GM23338 (cell line): Measurements from ENCODE around the gene PTK6. TPM values are rescaled to one million over a fixed set of nuclear protein-coding genes. Genes with fewer than 3 reads are reported as not detected.

Experiments
- ATAC-seq: fragments of 200-7000 bp; cut with Tn5 transposase; 3 replicates; pipeline ENCODE4 v1.9.1; 2020
- DNase-seq: peaks from one replicate; pipeline ENCODE4 v3.0.0-alpha.2; 2015; ENCODE audit warnings: low spot score
- H2AFZ ChIP-seq: fragments of 200-600 bp; sonication (generic); 2 replicates; pipeline ENCODE4 v1.8.0; 2016; ENCODE audit warnings: antibody characterized with exemption, mild to moderate bottlenecking, moderate library complexity
- H3F3A ChIP-seq: fragments of 200-600 bp; sonication (generic); replicated peaks from 2 replicates; pipeline ENCODE4 v1.8.0; 2017; ENCODE audit warnings: antibody characterized with exemption, mixed run types, low read depth
- H3K27ac ChIP-seq: fragments of 200-600 bp; sonication (generic); 2 replicates; pipeline ENCODE4 v1.6.1; 2016; ENCODE audit warnings: low read depth
- H3K27me3 ChIP-seq: fragments of 200-600 bp; sonication (generic); 2 replicates; pipeline ENCODE4 v1.8.0; 2016; ENCODE audit warnings: mild to moderate bottlenecking, mixed run types, moderate library complexity; ENCODE audit not compliant: insufficient read depth
- H3K36me3 ChIP-seq: fragments of 200-600 bp; sonication (generic); 2 replicates; pipeline ENCODE4 v1.8.0; 2016; ENCODE audit warnings: mild to moderate bottlenecking; ENCODE audit not compliant: insufficient read depth
- H3K4me1 ChIP-seq: fragments of 200-600 bp; sonication (generic); 2 replicates; pipeline ENCODE4 v1.8.0; 2016; ENCODE audit warnings: mild to moderate bottlenecking, moderate library complexity; ENCODE audit not compliant: insufficient read depth
- H3K4me2 ChIP-seq: fragments of 200-600 bp; sonication (generic); 2 replicates; pipeline ENCODE4 v1.7.1; 2017; ENCODE audit warnings: mixed run types
- H3K4me3 ChIP-seq: fragments of 200-600 bp; sonication (generic); 2 replicates; pipeline ENCODE4 v1.6.1; 2016; ENCODE audit warnings: mixed run types
- H3K79me2 ChIP-seq: fragments of 200-600 bp; sonication (generic); replicated peaks from 2 replicates; pipeline ENCODE4 v1.8.0; 2017; ENCODE audit warnings: mild to moderate bottlenecking; ENCODE audit not compliant: insufficient read depth
- H3K9me2 ChIP-seq: fragments of 200-600 bp; sonication (generic); 2 replicates; pipeline ENCODE4 v1.8.0; 2017; ENCODE audit not compliant: insufficient read depth
- H4K20me1 ChIP-seq: fragments of 200-600 bp; sonication (generic); replicated peaks from 2 replicates; pipeline ENCODE4 v1.8.0; 2017; ENCODE audit warnings: mild to moderate bottlenecking; ENCODE audit not compliant: insufficient read depth
- H3K27ac Mint-ChIP-seq: 2 replicates; pipeline ENCODE4 v1.8.0; 2020; ENCODE audit warnings: inconsistent platforms, mild to moderate bottlenecking, moderate library complexity, mixed read lengths
- H3K27me3 Mint-ChIP-seq: 3 replicates; pipeline ENCODE4 v1.8.0; 2022; ENCODE audit warnings: low read depth, mild to moderate bottlenecking, moderate library complexity, mixed read lengths, inconsistent platforms; ENCODE audit not compliant: insufficient read depth, poor library complexity
- H3K36me3 Mint-ChIP-seq: 3 replicates; pipeline ENCODE4 v1.8.0; 2021; ENCODE audit warnings: low read depth, mild to moderate bottlenecking, inconsistent platforms, moderate library complexity, mixed read lengths
- H3K4me1 Mint-ChIP-seq: 3 replicates; pipeline ENCODE4 v1.8.0; 2020; ENCODE audit warnings: mild to moderate bottlenecking, inconsistent platforms, mixed read lengths
- H3K4me3 Mint-ChIP-seq: 3 replicates; pipeline ENCODE4 v1.8.0; 2021; ENCODE audit warnings: moderate library complexity, mild to moderate bottlenecking, inconsistent platforms, mixed read lengths
- H3K9me3 Mint-ChIP-seq: 3 replicates; pipeline ENCODE4 v1.8.0; 2020; ENCODE audit warnings: moderate library complexity, mild to moderate bottlenecking, inconsistent platforms, mixed read lengths
- CREB1 ChIP-seq: fragments of 250-450 bp; sonication (Bioruptor Pico); IDR thresholded peaks from 2 replicates; pipeline ENCODE4 v1.5.0; 2020; ENCODE audit warnings: low read depth, mild to moderate bottlenecking, moderate library complexity
- EZH2 ChIP-seq: fragments of 200-600 bp; sonication (generic); IDR thresholded peaks from one replicate; pipeline ENCODE4 v1.8.0; 2017; ENCODE audit warnings: antibody characterized with exemption, mild to moderate bottlenecking, low read depth; ENCODE audit not compliant: unreplicated experiment
- JUNB ChIP-seq: IDR thresholded peaks from one replicate; pipeline ENCODE4 v1.6.1; 2016; ENCODE audit warnings: antibody characterized with exemption; ENCODE audit not compliant: unreplicated experiment
- POLR2AphosphoS5 ChIP-seq: IDR thresholded peaks from 2 replicates; pipeline ENCODE4 v1.6.1; 2016; ENCODE audit warnings: antibody characterized with exemption, low read depth
- STAT1 ChIP-seq: IDR thresholded peaks from one replicate; pipeline ENCODE4 v1.6.1; 2016; ENCODE audit warnings: antibody characterized with exemption; ENCODE audit not compliant: unreplicated experiment
- ZNF331 ChIP-seq: fragments of 250-450 bp; sonication (Bioruptor Pico); IDR thresholded peaks from 2 replicates; pipeline ENCODE4 v1.5.0; 2020; ENCODE audit warnings: low read depth, mild to moderate bottlenecking, moderate library complexity
- polyA plus RNA-seq: library from polyadenylated mRNA; unstranded; fragments of >200 nt; fragmentation: Nextera tagmentation; extraction: Ambion mirVana; gene quantifications from 2 replicates; pipeline ENCODE4 v1.2.1, GENCODE V29; 2016
- total RNA-seq: library from RNA; depleted of rRNA; stranded (reverse); fragments of >200 nt; shearing (Covaris generic); gene quantifications from 2 replicates; pipeline ENCODE4 v1.2.3, GENCODE V29; 2014
- TF ChIP-seq, protein P1 (sequence below): IDR thresholded peaks from 2 replicates; pipeline ENCODE4 v1.6.1; 2016; ENCODE audit warnings: antibody characterized with exemption
- TF ChIP-seq, protein P2 (sequence below): IDR thresholded peaks from one replicate; pipeline ENCODE4 v1.6.1; 2018; ENCODE audit warnings: antibody characterized with exemption; ENCODE audit not compliant: unreplicated experiment
- TF ChIP-seq, protein P3 (sequence below), 2 experiments: fragments of 200-600 bp in 1 of 2; sonication (generic) in 1 of 2; conservative IDR thresholded peaks; 2 replicates each; pipeline versions ENCODE4 v1.5.1 to v1.6.1; 2016 to 2017; ENCODE audit warnings: antibody characterized with exemption in 2 of 2, low read depth in 2 of 2, mild to moderate bottlenecking in 2 of 2, moderate library complexity in 1 of 2

The PTK6 gene
- total and polyA plus RNA-seq, 2 experiments from 2014 or later, result 0.28 TPM; not detected in 1

DNA sequence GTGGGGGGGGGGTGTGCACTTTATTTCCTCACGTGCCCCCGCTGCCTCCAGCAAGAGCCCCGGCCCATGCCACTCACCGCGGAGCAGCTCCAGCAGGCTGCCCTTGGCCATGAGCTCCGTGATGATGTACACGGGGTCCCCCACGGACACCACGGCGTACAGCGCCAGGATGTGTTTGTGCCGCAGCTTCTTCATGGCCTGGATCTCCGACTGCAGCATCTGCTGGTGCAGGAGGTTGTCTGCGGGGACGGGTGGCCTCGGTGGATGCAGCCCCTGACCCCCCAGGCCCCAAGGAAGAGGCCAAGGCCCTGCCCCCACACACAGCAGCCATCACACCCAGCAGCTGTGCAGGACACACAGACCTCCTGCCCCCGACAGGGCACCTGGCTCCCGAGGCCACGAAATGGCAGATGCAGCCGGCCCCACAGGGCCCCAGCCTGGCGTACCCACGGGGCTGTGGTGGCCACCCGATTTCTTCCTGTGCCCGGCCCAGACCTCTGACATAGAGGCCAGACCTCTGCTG is 4.7 kb downstream of the PTK6 start (continued):
- TF ChIP-seq ZNF331, result no peak
- TF ChIP-seq, protein P1, sequence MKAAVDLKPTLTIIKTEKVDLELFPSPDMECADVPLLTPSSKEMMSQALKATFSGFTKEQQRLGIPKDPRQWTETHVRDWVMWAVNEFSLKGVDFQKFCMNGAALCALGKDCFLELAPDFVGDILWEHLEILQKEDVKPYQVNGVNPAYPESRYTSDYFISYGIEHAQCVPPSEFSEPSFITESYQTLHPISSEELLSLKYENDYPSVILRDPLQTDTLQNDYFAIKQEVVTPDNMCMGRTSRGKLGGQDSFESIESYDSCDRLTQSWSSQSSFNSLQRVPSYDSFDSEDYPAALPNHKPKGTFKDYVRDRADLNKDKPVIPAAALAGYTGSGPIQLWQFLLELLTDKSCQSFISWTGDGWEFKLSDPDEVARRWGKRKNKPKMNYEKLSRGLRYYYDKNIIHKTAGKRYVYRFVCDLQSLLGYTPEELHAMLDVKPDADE, result no peak
- no peak for TF ChIP-seq STAT1

DNA sequence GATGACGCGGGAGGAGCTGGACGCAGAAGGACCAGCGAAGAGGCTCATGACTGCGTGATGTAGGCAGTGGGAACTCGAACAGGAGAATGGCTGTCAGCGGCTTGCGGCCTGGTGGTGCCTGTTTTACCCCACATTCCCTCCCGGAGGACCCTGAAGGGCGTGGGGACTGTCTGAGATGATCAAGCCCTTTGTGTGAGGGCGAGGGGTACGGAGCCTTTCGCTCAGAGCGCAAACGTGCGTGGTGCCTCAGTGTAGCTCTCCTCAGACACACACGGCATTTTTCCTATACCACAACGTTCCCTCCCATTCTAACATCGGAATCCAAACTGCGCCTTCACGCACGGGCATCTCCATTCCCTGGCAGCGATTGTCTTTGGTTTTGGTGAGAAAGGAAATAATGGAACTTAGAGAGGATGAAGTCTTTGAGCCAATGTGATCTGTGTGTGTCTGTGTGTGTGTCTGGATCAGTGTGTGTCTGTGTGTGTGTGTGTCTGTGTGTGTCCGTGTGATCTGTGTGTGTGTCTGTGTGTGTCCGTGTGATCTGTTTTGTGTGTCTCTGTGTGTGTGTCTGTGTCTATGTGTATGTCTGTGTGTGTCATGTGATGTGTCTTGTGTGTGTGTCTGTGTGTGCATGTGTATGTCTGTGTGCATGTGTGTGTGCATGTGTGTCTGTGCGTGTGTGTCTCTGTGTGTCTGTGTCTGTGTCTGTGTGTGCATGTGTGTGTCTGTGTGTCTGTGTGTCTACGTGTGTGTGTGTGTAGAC is 5.3 kb downstream of the PTK6 start:
- no peak overlapping the region for H3K27ac Mint-ChIP-seq
- H4K20me1 ChIP-seq, result no peaks in the 10 kb centered on the region
- H3K4me2 ChIP-seq, result no peak overlapping the region
- no peak for ATAC-seq
- no peaks in the 10 kb centered on the region for H3K79me2 ChIP-seq
- no peak overlapping the region for H3K4me3 ChIP-seq
- H3K36me3 ChIP-seq, result no peaks in the 10 kb centered on the region
- peaks cover 5% of the 10 kb centered on the region; the same call in 2 of the 3 replicates for H3K4me1 Mint-ChIP-seq
- H3K36me3 Mint-ChIP-seq, result no peaks in the 10 kb centered on the region
- H3K9me3 Mint-ChIP-seq, result no peaks in the 10 kb centered on the region
- H3K27ac ChIP-seq, result no peak overlapping the region
- no peaks in the 10 kb centered on the region for H3K9me2 ChIP-seq
- no peak overlapping the region for H2AFZ ChIP-seq
- H3F3A ChIP-seq, result peaks cover 7% of the 10 kb centered on the region; the same call in 1 of the 2 replicates
- H3K27me3 Mint-ChIP-seq, result peaks cover 11% of the 10 kb centered on the region
- H3K4me3 Mint-ChIP-seq, result no peak overlapping the region
- no peaks in the 10 kb centered on the region for H3K4me1 ChIP-seq
- DNase-seq, result no peak
- H3K27me3 ChIP-seq, result no peaks in the 10 kb centered on the region
- TF ChIP-seq JUNB (no peak), EZH2 (no peak), STAT1 (no peak), CREB1 (CRISPR knock-in tag) (no peak)
- TF ChIP-seq, protein P2, sequence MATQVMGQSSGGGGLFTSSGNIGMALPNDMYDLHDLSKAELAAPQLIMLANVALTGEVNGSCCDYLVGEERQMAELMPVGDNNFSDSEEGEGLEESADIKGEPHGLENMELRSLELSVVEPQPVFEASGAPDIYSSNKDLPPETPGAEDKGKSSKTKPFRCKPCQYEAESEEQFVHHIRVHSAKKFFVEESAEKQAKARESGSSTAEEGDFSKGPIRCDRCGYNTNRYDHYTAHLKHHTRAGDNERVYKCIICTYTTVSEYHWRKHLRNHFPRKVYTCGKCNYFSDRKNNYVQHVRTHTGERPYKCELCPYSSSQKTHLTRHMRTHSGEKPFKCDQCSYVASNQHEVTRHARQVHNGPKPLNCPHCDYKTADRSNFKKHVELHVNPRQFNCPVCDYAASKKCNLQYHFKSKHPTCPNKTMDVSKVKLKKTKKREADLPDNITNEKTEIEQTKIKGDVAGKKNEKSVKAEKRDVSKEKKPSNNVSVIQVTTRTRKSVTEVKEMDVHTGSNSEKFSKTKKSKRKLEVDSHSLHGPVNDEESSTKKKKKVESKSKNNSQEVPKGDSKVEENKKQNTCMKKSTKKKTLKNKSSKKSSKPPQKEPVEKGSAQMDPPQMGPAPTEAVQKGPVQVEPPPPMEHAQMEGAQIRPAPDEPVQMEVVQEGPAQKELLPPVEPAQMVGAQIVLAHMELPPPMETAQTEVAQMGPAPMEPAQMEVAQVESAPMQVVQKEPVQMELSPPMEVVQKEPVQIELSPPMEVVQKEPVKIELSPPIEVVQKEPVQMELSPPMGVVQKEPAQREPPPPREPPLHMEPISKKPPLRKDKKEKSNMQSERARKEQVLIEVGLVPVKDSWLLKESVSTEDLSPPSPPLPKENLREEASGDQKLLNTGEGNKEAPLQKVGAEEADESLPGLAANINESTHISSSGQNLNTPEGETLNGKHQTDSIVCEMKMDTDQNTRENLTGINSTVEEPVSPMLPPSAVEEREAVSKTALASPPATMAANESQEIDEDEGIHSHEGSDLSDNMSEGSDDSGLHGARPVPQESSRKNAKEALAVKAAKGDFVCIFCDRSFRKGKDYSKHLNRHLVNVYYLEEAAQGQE, result no peak

DNA sequence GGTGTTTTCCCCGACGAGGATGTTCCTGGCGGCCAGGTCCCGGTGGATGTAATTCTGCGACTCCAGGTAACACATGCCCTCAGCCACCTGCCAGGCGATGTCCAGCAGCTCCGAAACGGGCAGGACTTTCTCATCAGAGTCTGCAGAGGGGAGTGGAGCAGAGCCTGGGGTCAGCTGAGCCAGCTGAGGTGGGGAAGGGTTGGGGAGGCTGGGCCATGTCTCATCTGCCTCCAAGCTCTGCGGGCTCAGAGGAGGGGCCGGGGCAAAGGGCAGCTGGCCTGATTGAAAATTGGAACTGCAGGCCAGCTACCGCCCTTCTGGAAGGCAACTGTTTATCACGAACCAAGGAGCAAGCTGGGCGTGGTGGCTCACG is 6.4 kb downstream of the PTK6 start:
- Mint-ChIP-seq H3K4me1 (peaks cover 2% of the 10 kb centered on the region; the same call in 1 of the 3 replicates), H3K27me3 (peaks cover 9% of the 10 kb centered on the region), H3K9me3 (no peaks in the 10 kb centered on the region), H3K27ac (no peak overlapping the region), H3K36me3 (no peaks in the 10 kb centered on the region), H3K4me3 (no peak overlapping the region)
- ATAC-seq (no peak), DNase-seq (no peak)
- H3K4me1 ChIP-seq, result no peaks in the 10 kb centered on the region
- no peak overlapping the region for H3K4me3 ChIP-seq
- H4K20me1 ChIP-seq, result 0 out of 2 replicates have a peak, but pooled peaks cover 2% of the 10 kb centered on the region
- H3K79me2 ChIP-seq, result no peaks in the 10 kb centered on the region
- no peaks in the 10 kb centered on the region for H3K36me3 ChIP-seq
- H3K9me2 ChIP-seq, result no peaks in the 10 kb centered on the region
- H3F3A ChIP-seq, result peaks cover 7% of the 10 kb centered on the region; the same call in 1 of the 2 replicates
- H3K4me2 ChIP-seq, result no peak overlapping the region
- H3K27ac ChIP-seq, result no peak overlapping the region
- no peak overlapping the region for H2AFZ ChIP-seq
- H3K27me3 ChIP-seq, result no peaks in the 10 kb centered on the region
- TF ChIP-seq POLR2AphosphoS5 (no peak), EZH2 (no peak)
- TF ChIP-seq, protein P3, sequence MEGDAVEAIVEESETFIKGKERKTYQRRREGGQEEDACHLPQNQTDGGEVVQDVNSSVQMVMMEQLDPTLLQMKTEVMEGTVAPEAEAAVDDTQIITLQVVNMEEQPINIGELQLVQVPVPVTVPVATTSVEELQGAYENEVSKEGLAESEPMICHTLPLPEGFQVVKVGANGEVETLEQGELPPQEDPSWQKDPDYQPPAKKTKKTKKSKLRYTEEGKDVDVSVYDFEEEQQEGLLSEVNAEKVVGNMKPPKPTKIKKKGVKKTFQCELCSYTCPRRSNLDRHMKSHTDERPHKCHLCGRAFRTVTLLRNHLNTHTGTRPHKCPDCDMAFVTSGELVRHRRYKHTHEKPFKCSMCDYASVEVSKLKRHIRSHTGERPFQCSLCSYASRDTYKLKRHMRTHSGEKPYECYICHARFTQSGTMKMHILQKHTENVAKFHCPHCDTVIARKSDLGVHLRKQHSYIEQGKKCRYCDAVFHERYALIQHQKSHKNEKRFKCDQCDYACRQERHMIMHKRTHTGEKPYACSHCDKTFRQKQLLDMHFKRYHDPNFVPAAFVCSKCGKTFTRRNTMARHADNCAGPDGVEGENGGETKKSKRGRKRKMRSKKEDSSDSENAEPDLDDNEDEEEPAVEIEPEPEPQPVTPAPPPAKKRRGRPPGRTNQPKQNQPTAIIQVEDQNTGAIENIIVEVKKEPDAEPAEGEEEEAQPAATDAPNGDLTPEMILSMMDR (conservative IDR thresholded peaks at IDR 0.05; ENCODE audit: low read depth in 2 of 2), result no peak
